Cardiac muscle cell (in vitro differentiated cells and primary cell): ENCODE results near the gene SLC39A11. TPM values are rescaled to one million over a fixed set of nuclear protein-coding genes. Genes with fewer than 3 reads are reported as not detected.

ENCODE experiments used
- DNase-seq, 2 donors: peaks; one replicate each; pipeline versions ENCODE4 v3.0.0 to v3.0.0-alpha.2; 2010 to 2017; ENCODE audit warnings: low read depth in 1 of 2, low spot score in 1 of 2
- H3K27ac ChIP-seq: fragments of 200-600 bp; sonication (generic); 2 replicates; pipeline ENCODE4 v1.5.1; 2016
- H3K27me3 ChIP-seq: fragments of 200-600 bp; sonication (generic); 2 replicates; pipeline ENCODE4 v1.6.0; 2016; ENCODE audit warnings: control low read depth
- H3K36me3 ChIP-seq: fragments of 200-600 bp; sonication (generic); 2 replicates; pipeline ENCODE4 v1.5.1; 2016; ENCODE audit warnings: control low read depth
- H3K4me1 ChIP-seq: fragments of 200-600 bp; sonication (generic); 2 replicates; pipeline ENCODE4 v1.8.1; 2017; ENCODE audit warnings: low read depth, mild to moderate bottlenecking, mixed run types
- H3K4me3 ChIP-seq: fragments of 200-600 bp; sonication (generic); 2 replicates; pipeline ENCODE4 v1.5.1; 2016; ENCODE audit warnings: mild to moderate bottlenecking
- H3K9me3 ChIP-seq: fragments of 200-600 bp; sonication (generic); 2 replicates; pipeline ENCODE4 v1.5.1; 2017; ENCODE audit warnings: low read depth, mild to moderate bottlenecking, control low read depth
- polyA plus RNA-seq: library from polyadenylated mRNA; unstranded; fragments of >200 nt; fragmentation: Nextera tagmentation; extraction: Ambion mirVana; gene quantifications from 2 replicates; pipeline ENCODE4 v1.2.1, GENCODE V29; 2016
- total RNA-seq: library from RNA; depleted of rRNA; stranded (reverse); fragments of >200 nt; gene quantifications from 2 replicates; pipeline ENCODE4 v1.2.3, GENCODE V29; 2016
- TF ChIP-seq, protein P1 (sequence below): IDR thresholded peaks from 2 replicates; pipeline ENCODE4 v1.5.1; 2012; ENCODE audit warnings: low read depth, mild to moderate bottlenecking, low read length

Gene SLC39A11
- total and polyA plus RNA-seq, 2 experiments from 2014 or later, result 5.9 to 11.7 TPM

DNA sequence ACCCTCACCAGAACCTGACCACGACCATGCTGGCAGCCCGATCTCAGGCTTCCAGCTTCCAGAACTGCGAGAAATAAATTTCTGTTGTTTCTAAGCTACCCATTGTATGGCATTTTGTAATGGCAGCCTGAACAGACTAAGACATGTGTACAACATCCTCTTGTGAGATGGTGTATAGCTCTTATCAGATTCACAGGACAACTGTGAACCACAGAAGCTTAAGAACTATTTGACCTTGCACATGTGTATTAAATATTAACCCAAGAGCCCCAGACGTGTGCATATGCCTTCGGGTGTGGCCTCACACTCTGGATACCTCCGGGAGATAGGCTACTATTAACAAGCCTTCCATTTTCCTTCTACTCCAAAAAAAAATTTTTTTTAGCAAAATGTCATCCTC is 248.9 kb downstream of the SLC39A11 start:
- Histone ChIP-seq H3K27me3 (no peaks in the 10 kb centered on the region), H3K4me1 (no peaks in the 10 kb centered on the region), H3K9me3 (no peaks in the 10 kb centered on the region), H3K27ac (no peak overlapping the region), H3K4me3 (no peak overlapping the region), H3K36me3 (no peaks in the 10 kb centered on the region)
- no peak for DNase-seq
- TF ChIP-seq, protein P1, sequence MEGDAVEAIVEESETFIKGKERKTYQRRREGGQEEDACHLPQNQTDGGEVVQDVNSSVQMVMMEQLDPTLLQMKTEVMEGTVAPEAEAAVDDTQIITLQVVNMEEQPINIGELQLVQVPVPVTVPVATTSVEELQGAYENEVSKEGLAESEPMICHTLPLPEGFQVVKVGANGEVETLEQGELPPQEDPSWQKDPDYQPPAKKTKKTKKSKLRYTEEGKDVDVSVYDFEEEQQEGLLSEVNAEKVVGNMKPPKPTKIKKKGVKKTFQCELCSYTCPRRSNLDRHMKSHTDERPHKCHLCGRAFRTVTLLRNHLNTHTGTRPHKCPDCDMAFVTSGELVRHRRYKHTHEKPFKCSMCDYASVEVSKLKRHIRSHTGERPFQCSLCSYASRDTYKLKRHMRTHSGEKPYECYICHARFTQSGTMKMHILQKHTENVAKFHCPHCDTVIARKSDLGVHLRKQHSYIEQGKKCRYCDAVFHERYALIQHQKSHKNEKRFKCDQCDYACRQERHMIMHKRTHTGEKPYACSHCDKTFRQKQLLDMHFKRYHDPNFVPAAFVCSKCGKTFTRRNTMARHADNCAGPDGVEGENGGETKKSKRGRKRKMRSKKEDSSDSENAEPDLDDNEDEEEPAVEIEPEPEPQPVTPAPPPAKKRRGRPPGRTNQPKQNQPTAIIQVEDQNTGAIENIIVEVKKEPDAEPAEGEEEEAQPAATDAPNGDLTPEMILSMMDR, result no peak

- H3K9me3 ChIP-seq, result no peaks in the 10 kb centered on the region
- H3K27ac ChIP-seq, result no peak overlapping the region
- TF ChIP-seq, protein P1, result no peak
- no peaks in the 10 kb centered on the region for H3K27me3 ChIP-seq
- H3K4me3 ChIP-seq, result no peak overlapping the region
- no peaks in the 10 kb centered on the region for H3K4me1 ChIP-seq
- H3K36me3 ChIP-seq, result no peaks in the 10 kb centered on the region
- peak in 1 of 2 donors; percentile 14 for DNase-seq
These were observed 252.5 kb downstream of the SLC39A11 start for GRCh38 chr17:72840019-72840418.

- no peaks in the 10 kb centered on the region for H3K27me3 ChIP-seq
- no peaks in the 10 kb centered on the region for H3K36me3 ChIP-seq
- no peak overlapping the region for H3K27ac ChIP-seq
- H3K4me3 ChIP-seq, result no peak overlapping the region
- no peaks in the 10 kb centered on the region for H3K4me1 ChIP-seq
- TF ChIP-seq, protein P1, result no peak
- H3K9me3 ChIP-seq, result no peaks in the 10 kb centered on the region
- peak in 1 of 2 donors; percentile 45 for DNase-seq
These were observed 253.3 kb downstream of the SLC39A11 start for GRCh38 chr17:72839131-72839725.

GRCh38 chr17:72838581-72838980 is 253.9 kb downstream of the SLC39A11 start:
- Histone ChIP-seq H3K4me3 (no peak overlapping the region), H3K36me3 (no peaks in the 10 kb centered on the region), H3K27ac (no peak overlapping the region), H3K9me3 (no peaks in the 10 kb centered on the region), H3K27me3 (no peaks in the 10 kb centered on the region), H3K4me1 (no peaks in the 10 kb centered on the region)
- no peak for DNase-seq
- TF ChIP-seq, protein P1, result no peak

GRCh38 chr17:72838068-72838467 is 254.4 kb downstream of the SLC39A11 start:
- DNase-seq, result no peak
- Histone ChIP-seq H3K27ac (no peak overlapping the region), H3K36me3 (no peaks in the 10 kb centered on the region), H3K4me1 (no peaks in the 10 kb centered on the region), H3K27me3 (no peaks in the 10 kb centered on the region), H3K9me3 (no peaks in the 10 kb centered on the region), H3K4me3 (no peak overlapping the region)
- TF ChIP-seq, protein P1, result no peak
